Activated CD8-positive, alpha-beta memory T cell treated with anti-CD3 and anti-CD28 coated beads, Interleukin-2, amount 50 U/mL, for 1 hour (primary cell): Measurements from ENCODE around the gene ADAP1.
"Not testable (repeated sequence)": the region's sequence is repeated elsewhere in the genome, so short reads cannot be mapped to it uniquely, and the experiment has no call there.

ENCODE experiments used
- DNase-seq: peaks from one replicate; pipeline ENCODE4 v3.0.0-alpha.2; 2020; ENCODE audit errors: extremely low read depth

The ADAP1 gene

GRCh38 chr7:909358-910329 lies 44.8 kb downstream of the ADAP1 start:
- no peak for DNase-seq

DNA sequence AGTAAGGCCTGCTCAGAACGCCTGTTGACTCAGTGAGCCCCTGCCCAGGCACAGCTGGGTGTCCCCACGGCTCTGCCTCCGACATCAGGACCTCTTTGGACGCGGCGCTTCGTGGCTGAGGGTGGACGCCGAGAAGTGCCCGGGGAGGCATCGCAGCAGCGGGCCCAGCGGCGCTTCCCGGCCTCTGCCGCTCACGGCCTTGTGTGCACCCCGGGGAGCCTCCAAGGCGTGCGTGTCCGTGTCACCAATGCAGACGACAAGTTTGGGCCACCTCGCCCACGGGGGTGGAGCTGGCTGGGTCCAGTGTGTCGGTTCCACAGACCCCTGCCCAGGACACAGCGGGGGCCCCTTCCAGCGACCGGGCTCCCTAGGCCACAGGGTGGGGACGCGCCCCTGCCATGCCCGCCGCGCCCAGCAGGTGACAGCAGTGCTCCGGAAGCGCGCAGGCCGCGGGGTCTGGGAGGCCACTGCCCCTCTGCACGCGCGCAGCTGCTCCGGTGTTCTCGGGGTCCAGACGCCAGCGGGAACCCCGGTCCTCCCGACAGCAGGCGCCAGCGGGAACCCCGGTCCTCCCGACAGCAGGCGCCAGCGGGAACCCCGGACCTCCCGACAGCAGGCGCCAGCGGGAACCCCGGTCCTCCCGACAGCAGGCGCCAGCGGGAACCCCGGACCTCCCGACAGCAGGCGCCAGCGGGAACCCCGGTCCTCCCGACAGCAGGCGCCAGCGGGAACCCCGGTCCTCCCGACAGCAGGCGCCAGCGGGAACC lies 45.7 kb downstream of the ADAP1 start:
- not testable (repeated sequence) for DNase-seq

DNA sequence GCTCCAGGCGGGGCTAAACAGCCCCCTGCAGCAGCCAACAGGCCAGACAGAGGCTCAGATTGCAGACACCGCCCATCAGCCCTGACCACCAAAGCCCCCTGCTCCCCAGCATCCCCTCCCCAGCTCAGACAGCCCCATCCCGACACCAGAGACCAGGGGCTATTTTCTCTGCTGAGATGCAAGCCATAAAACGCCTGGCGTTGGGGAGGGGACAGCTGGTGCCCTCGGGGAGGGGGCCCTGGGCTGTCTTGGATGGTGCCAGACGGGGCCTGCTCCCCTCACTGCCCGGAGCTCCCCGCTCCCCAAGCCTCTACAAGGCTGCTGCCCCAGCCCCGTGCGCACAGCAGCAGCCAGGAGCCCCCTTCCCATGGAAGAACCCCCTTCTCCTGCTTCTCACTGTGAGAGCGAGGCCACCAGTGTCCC lies 46.3 kb downstream of the ADAP1 start:
- DNase-seq = no peak

- no peak for DNase-seq
These were observed 47.1 kb downstream of the ADAP1 start for GRCh38 chr7:907158-907980.

DNA sequence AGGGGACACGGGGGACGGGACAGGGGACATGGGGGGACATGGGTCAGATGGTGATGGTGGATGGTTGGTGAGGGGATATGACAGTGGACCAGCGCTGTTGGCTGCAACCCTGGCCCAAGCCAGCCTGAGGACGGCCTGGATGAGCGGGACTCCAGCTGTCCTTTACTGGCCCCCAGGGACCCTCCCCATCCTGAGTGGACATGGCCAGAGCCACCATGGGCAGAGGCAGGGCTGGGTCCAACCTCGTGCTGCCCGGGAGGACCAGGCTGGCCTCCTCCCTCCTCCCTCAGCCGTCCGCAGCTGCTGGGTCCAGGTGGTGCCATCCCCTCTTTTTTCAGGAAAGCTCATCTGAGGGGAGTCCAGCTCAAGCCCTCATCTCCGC lies 47.7 kb downstream of the ADAP1 start:
- no peak for DNase-seq

- DNase-seq = no peak
These were observed 49.6 kb downstream of the ADAP1 start for GRCh38 chr7:904847-905246.

- no peak for DNase-seq
These were observed 50.3 kb downstream of the ADAP1 start for GRCh38 chr7:903921-904755.

DNA sequence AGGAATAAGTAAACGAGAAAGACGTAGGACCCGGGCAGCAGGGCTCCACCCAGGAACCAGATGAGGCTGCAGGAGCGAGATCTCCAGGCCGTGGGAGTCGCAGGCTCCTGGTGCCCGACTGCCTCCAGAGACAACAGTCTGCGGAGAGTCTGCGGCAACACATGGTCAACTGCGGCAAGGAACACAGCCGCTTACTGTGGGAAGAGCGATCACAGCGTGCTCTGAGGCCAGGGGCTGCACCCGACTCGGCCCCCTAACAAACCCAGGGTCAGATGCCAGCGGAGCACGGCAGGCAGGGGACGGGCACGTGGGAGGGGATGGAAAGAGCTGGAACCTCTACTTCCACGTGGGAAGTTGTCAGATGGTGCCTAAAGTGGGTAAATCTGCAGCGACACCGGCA lies 51.5 kb downstream of the ADAP1 start:
- no peak for DNase-seq

DNA sequence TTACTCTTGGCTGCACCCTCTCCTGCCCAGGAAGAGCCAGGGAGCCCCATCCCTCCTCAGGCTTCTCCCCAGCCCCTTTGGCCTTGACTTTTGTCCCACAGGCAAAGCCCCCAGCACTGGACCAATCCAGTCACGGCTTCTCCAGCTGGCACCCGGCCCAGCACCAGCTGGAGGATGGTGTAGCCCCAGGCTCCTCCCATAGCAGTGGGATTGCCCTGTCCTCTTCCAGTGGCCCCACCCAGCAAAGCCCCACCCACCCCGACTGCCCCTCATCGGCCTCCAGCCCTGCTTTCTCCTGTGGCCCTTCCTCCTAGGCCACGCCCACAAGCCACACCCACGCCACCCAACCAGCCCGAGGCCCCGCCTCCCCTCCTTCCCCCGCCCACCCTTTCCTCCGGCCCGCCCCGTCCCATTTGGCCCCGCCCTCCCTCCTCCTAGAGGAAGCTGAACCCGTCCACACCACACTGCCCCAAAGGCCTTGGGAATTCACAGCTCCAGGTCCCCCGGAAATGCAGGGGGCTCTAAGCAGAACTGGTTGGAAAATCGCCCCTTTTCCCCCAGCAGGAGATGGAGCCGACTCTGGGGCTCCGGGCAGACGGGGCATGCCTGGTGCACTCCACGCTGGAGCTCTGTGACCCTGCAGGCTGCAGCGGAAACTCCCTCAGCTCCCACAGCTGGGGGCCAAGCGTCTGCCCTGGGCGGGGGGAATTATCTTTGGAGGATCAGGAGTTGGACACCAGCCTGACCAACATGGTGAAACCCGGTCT lies 52.9 kb downstream of the ADAP1 start:
- DNase-seq = no peak

GRCh38 chr7:901041-901387 lies 53.5 kb downstream of the ADAP1 start:
- no peak for DNase-seq

GRCh38 chr7:900331-901040 lies 54.0 kb downstream of the ADAP1 start:
- no peak for DNase-seq

DNA sequence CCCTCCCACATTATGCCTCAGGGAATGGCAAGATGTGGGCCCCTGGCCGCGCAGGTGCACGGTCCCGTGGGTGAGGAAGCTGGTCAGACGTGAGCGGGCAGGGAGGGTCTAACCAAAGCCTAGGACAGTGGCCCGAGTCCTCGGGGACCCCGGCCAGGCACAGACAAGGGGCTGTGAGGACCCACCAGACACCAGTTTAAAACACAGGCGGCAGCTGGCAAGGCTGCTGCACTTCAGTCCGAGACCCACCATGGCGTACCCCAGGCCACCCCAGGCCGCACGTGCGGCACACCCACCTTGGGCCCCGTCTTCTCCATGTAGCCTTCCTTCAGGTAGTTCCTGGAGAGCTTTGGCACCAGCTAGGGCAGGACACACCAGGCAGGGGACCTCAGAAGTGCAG lies 54.7 kb downstream of the ADAP1 start:
- no peak for DNase-seq

GRCh38 chr7:898855-899681 lies 55.4 kb downstream of the ADAP1 start:
- no peak for DNase-seq

DNA sequence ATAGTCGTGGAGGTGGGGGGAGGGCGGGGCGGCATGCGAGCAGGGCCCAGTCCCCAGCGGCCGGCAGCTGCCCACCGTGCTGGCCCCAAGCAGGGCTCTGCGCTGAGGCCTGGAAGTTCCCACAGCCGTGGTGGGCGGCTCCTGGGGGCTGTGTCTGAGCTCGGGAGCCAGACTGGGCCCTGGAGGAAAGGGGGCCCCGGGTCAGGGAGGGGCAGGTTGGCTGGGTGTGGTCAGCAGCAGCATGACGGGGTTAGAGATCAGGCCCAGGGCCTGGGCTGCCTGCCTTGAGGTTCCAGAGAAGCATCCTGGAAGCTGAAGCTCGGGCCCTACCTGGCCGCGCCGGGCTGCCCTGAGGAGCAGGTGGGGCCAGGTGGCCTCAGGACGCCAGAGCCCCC lies 56.0 kb downstream of the ADAP1 start:
- no peak for DNase-seq

DNA sequence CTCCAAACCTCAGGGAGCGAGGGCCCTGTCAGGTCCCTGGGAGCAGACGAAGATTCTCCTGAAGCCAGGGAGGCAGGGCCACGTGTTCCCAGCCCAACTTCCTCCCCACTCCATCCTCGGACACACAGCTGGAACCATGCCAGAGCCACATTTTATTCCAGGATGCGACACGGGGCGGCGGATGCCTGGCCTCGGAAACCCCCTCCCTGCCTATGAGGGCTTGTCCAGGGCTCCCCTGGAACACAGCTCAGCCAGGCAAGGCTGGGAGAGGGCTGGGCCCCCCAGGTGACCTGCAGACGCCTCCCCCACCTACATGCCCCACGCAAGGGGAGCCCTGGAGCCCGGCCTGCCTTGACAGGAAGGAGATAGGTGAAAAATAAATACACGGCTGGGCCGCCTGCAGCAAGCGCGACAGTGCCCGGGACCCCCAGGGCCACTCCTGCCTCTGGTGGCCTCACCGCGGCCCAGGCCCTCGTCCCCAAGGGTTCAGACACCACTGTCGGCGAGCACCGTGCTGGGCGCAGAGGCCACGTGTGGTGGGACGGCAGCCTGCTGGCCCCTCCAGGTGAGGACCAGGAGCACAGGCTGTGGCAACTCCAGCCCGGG lies 56.6 kb downstream of the ADAP1 start:
- no peak for DNase-seq

- DNase-seq = no peak
These were observed 57.4 kb downstream of the ADAP1 start for GRCh38 chr7:897086-897485.

DNA sequence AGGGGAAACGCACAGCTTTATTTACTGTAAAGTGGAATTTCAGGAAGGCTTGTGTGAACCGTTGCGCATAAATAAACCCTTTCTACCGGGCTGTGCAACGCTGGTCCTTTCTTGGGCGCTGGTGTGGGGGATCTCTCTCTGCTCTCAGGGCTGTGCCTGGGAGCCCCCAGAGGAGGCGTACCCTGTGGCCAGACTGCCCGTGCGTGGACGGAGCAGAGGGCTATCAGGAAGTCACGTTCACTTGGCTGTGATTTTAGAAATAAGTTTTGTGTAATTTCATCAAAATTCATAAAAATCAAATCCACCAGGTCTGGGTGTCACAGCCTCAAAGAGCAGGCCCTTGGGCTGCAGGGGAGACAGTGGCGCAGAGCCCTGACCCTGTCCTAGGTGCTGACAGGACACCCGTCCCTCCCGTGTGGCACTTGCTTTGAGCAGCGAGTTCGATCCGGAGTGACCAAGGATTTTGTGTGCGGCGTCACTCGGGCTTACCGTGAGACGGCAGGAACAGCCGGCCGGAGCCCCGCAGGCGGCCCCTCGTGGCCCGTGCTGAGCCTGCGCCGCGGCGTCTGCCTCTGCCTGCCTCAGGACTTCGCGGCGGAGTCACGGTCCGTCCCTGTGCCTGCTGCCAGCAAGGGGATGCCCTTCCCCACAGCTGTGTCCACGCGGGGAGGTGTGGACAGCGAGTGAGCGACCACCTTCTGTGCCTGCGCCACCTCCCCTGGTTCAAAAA lies 58.0 kb downstream of the ADAP1 start:
- DNase-seq = no peak
